Parathyroid adenoma (tissue), 2 donors: ENCODE measurements around the gene RALGAPA2.

ENCODE experiments used
- H2AFZ ChIP-seq: fragments of 300-600 bp; sonication (generic); one replicate; pipeline ENCODE4 v1.7.0; 2017; ENCODE audit warnings: antibody characterized with exemption, mild to moderate bottlenecking
- H3K27ac ChIP-seq: fragments of 300-600 bp; sonication (generic); one replicate; pipeline ENCODE4 v1.7.0; 2017
- H3K27me3 ChIP-seq: fragments of 300-600 bp; sonication (generic); one replicate; pipeline ENCODE4 v1.7.0; 2017; ENCODE audit warnings: low read length; ENCODE audit not compliant: control insufficient read depth, insufficient read depth
- H3K36me3 ChIP-seq: fragments of 300-600 bp; sonication (generic); one replicate; pipeline ENCODE4 v1.7.0; 2017; ENCODE audit warnings: low read length; ENCODE audit not compliant: control insufficient read depth, insufficient read depth
- H3K4me1 ChIP-seq: fragments of 300-600 bp; sonication (generic); one replicate; pipeline ENCODE4 v1.7.0; 2017; ENCODE audit warnings: control low read depth
- H3K4me2 ChIP-seq: fragments of 300-600 bp; sonication (generic); one replicate; pipeline ENCODE4 v1.7.0; 2017; ENCODE audit warnings: low read length
- H3K4me3 ChIP-seq: fragments of 300-600 bp; sonication (generic); one replicate; pipeline ENCODE4 v1.7.0; 2017; ENCODE audit warnings: low read depth, low read length
- H3K79me2 ChIP-seq: fragments of 300-600 bp; sonication (generic); one replicate; pipeline ENCODE4 v1.7.0; 2017; ENCODE audit warnings: control low read depth
- H3K9ac ChIP-seq: fragments of 300-600 bp; sonication (generic); one replicate; pipeline ENCODE4 v1.7.0; 2017; ENCODE audit warnings: mild to moderate bottlenecking
- H3K9me3 ChIP-seq: fragments of 300-600 bp; sonication (generic); one replicate; pipeline ENCODE4 v1.7.0; 2017; ENCODE audit warnings: low read length; ENCODE audit not compliant: control insufficient read depth
- TF ChIP-seq, protein P1 (sequence below): fragments of 300-600 bp; sonication (generic); IDR thresholded peaks from one replicate; pipeline ENCODE4 v1.7.0; 2017; ENCODE audit warnings: antibody characterized with exemption, mild to moderate bottlenecking
- donor health status: primary hyperparathyroidism.

RALGAPA2 gene

DNA sequence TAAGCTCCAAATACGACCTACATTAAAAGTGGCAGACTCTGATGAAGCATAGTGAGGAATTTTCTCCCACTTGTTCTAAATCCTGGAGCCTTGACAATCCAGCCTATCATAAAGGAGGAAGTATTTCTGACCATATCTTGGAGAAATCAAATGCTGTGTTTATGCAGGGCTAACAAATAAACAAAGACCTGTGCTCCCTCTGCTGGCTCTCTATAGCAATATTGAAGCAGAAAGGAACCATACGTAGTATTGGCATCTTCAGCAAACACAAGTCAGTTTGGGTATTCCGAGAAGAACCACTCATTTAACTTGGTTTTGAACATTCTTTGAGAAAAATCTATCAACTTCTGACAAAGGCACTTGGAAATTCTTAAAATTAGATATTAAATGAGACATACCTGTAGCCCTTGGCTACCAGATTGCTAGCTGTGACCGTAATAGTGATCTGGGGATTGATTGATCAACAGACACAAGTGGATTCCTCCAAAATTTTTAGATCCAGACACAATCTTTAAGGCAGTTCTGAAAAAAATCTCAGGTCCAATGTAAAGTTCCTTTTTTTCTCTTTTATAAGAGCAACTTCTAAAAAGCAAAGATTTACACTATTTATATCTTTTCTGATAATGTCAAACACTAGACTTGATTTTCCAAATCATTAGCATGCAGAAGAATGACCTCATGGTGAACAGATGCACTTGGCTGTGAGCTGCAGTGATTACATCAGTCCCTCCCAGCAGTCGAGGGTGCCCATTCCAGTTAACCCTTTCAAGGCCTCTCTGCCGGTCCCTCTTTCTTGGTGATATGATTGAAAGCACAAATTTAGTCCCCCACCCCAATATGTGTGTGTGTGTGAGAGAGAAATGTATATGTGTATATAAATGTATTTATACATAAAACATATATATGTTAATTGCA is 304.3 kb downstream of the RALGAPA2 start:
- H3K4me3 ChIP-seq, result no peak overlapping the region

DNA sequence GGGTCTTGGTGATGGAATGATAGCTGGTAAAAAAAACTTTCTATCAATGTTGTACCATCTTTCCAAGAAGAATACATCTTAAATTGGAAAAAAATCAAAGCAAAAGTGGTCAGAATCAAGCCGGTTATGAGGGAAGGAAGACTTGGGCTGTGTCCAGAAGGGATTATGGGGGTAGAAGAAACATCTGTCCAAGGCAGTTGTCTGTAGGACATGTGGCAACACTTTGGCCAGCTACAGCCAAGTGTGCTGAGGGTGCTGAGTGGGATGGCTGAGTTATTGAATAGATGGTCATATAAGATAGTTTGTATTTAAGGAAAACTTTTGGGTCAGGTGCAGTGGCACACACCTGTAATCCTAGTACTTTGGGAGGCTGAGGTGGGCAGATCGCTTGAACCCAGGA is 306.1 kb downstream of the RALGAPA2 start:
- Histone ChIP-seq H3K9me3 (no peaks in the 10 kb centered on the region), H3K27me3 (no peaks in the 10 kb centered on the region), H3K79me2 (no peaks in the 10 kb centered on the region), H2AFZ (no peak overlapping the region), H3K4me3 (no peak overlapping the region), H3K4me2 (no peak overlapping the region), H3K36me3 (no peaks in the 10 kb centered on the region), H3K4me1 (no peaks in the 10 kb centered on the region), H3K9ac (no peak overlapping the region), H3K27ac (no peak overlapping the region)
- TF ChIP-seq, protein P1, sequence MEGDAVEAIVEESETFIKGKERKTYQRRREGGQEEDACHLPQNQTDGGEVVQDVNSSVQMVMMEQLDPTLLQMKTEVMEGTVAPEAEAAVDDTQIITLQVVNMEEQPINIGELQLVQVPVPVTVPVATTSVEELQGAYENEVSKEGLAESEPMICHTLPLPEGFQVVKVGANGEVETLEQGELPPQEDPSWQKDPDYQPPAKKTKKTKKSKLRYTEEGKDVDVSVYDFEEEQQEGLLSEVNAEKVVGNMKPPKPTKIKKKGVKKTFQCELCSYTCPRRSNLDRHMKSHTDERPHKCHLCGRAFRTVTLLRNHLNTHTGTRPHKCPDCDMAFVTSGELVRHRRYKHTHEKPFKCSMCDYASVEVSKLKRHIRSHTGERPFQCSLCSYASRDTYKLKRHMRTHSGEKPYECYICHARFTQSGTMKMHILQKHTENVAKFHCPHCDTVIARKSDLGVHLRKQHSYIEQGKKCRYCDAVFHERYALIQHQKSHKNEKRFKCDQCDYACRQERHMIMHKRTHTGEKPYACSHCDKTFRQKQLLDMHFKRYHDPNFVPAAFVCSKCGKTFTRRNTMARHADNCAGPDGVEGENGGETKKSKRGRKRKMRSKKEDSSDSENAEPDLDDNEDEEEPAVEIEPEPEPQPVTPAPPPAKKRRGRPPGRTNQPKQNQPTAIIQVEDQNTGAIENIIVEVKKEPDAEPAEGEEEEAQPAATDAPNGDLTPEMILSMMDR, result no peak

More for the DNA sequence above, 304.3 kb downstream of the RALGAPA2 start:
- Histone ChIP-seq H3K27ac (no peak overlapping the region), H3K4me2 (no peak overlapping the region), H3K4me1 (no peaks in the 10 kb centered on the region), H3K79me2 (no peaks in the 10 kb centered on the region), H3K27me3 (no peaks in the 10 kb centered on the region), H3K36me3 (no peaks in the 10 kb centered on the region), H2AFZ (no peak overlapping the region), H3K9me3 (no peaks in the 10 kb centered on the region), H3K9ac (no peak overlapping the region)
- TF ChIP-seq, protein P1, result no peak

- TF ChIP-seq, protein P1, result no peak
- Histone ChIP-seq H3K9ac (no peak overlapping the region), H3K4me1 (no peaks in the 10 kb centered on the region), H3K4me2 (no peak overlapping the region), H3K27ac (no peak overlapping the region), H3K36me3 (no peaks in the 10 kb centered on the region), H3K27me3 (no peaks in the 10 kb centered on the region), H2AFZ (no peak overlapping the region), H3K9me3 (no peaks in the 10 kb centered on the region), H3K4me3 (no peak overlapping the region), H3K79me2 (no peaks in the 10 kb centered on the region)
These were observed 306.8 kb downstream of the RALGAPA2 start for GRCh38 chr20:20405623-20406022.

DNA sequence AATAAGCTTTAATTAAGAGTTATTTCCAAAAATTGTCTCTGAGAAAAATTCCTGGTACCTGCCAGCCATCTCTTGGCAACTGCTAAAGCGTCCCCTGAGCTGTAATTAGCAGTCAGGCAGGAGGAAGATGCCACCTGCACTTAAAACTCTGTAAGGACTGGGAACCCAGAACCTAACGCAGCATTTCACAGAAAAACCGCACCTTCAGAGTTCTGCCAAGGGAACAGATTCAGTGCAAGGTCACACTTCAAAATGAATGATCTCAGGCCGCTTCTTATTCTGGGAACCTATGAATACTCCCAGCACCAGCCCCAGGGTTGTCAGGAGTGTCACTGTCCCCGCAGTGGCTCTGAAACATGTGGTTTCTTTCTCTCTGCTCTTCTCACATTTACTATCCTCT is 307.8 kb downstream of the RALGAPA2 start:
- H3K9ac ChIP-seq, result no peak overlapping the region
- no peaks in the 10 kb centered on the region for H3K36me3 ChIP-seq
- TF ChIP-seq, protein P1, result no peak
- H3K4me3 ChIP-seq, result no peak overlapping the region
- H3K9me3 ChIP-seq, result no peaks in the 10 kb centered on the region
- no peak overlapping the region for H2AFZ ChIP-seq
- no peaks in the 10 kb centered on the region for H3K27me3 ChIP-seq
- no peak overlapping the region for H3K27ac ChIP-seq
- no peaks in the 10 kb centered on the region for H3K4me1 ChIP-seq
- no peaks in the 10 kb centered on the region for H3K79me2 ChIP-seq
- H3K4me2 ChIP-seq, result no peak overlapping the region

DNA sequence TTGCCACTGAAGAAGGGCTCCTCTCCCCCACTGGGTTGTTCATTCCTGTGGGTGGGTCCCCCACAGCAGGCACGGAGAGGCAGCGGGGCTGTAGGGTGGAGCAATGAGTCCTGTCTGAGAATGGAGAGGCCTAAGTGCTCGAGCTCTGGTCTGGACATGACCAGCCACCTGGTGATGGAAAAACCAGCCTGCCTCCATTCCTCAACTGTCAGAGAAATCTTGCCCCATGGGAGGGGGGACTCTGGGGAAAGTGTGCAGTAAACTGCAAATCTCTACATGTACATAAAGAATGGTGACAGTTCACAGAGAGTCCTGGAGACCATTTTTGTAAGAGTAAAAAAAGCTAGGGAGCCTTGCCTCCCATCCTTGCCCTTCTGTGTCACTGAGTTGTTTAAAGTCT is 310.5 kb downstream of the RALGAPA2 start:
- H3K79me2 ChIP-seq, result no peaks in the 10 kb centered on the region
- TF ChIP-seq, protein P1, result no peak
- no peaks in the 10 kb centered on the region for H3K4me1 ChIP-seq
- H3K36me3 ChIP-seq, result no peaks in the 10 kb centered on the region
- H3K27me3 ChIP-seq, result no peaks in the 10 kb centered on the region
- no peak overlapping the region for H3K4me3 ChIP-seq
- H3K27ac ChIP-seq, result no peak overlapping the region
- no peaks in the 10 kb centered on the region for H3K9me3 ChIP-seq
- no peak overlapping the region for H3K9ac ChIP-seq
- no peak overlapping the region for H2AFZ ChIP-seq
- H3K4me2 ChIP-seq, result no peak overlapping the region
